Tibial nerve (tissue), 3 donors: Measurements from ENCODE around the gene ZNF423.

Experiments used
- CTCF ChIP-seq, 5 experiments: fragments of 200-600 bp in 3 of 5; fragments of 450-650 bp in 2 of 5; sonication (generic) in 3 of 5; IDR thresholded peaks; one replicate each; pipeline ENCODE4 v1.5.1; 2016 to 2019; ENCODE audit warnings: antibody characterized with exemption in 5 of 5, mild to moderate bottlenecking in 3 of 5, moderate library complexity in 2 of 5
- POLR2A ChIP-seq, 2 donors: fragments of 450-650 bp; IDR thresholded peaks; one replicate each; pipeline ENCODE4 v1.6.1; 2017; ENCODE audit warnings: antibody characterized with exemption in 2 of 2, mild to moderate bottlenecking in 2 of 2, moderate library complexity in 2 of 2

- TF ChIP-seq CTCF (IDR thresholded peaks at IDR 0.05) (no peak), POLR2A (IDR thresholded peaks at IDR 0.05) (peak; percentile 36 to 83)
These were observed 561 bp downstream of the ZNF423 start for GRCh38 chr16:49855280-49855821.
